HepG2 (cell line): Measurements from ENCODE around the gene HOXC12. TPM values are rescaled to one million over a fixed set of nuclear protein-coding genes. Genes with fewer than 3 reads are reported as not detected.

Experiments
- ATAC-seq: fragments of 200-7000 bp; cut with Tn5 transposase; 3 replicates; pipeline ENCODE4 v1.9.1; 2020; ENCODE audit warnings: mild to moderate bottlenecking, moderate library complexity
- BruUV-seq: library from RNA; stranded (reverse); fragments of 400-500 nt; replicated peaks from 2 replicates; lab custom pipeline; 2021; lab: Mats Ljungman, UMichigan
- CTCF ChIA-PET: fragments of 300-600 bp; formaldehyde crosslinking; extraction: SDS; loops from one replicate; lab custom pipeline; 2021; ENCODE audit warnings: low total read pairs, inconsistent platforms, low intra/inter-chr PET ratio; lab: Yijun Ruan, JAX
- POLR2A ChIA-PET: fragments of 350-600 bp; sonication (Branson Sonifier 250); formaldehyde crosslinking; loops from one replicate; lab custom pipeline; 2020; ENCODE audit warnings: antibody characterized with exemption, inconsistent platforms; lab: Yijun Ruan, JAX
- DNase-seq: peaks from one replicate; pipeline ENCODE4 v3.0.0-alpha.2; 2015; ENCODE audit warnings: low spot score
- FAIRE-seq: peaks from 3 replicates; lab custom pipeline; 2011; peaks lifted over from hg19 to GRCh38; lab: Jason Lieb, UNC
- H2AFZ ChIP-seq: one replicate; pipeline ENCODE4 v1.6.1; 2011; ENCODE audit warnings: low read length, inconsistent platforms
- H3K27ac ChIP-seq: fragments of 300-600 bp; 3 replicates; pipeline ENCODE4 v1.8.0; 2011; ENCODE audit warnings: mixed run types, mild to moderate bottlenecking, mixed read lengths, low read length, inconsistent platforms; ENCODE audit not compliant: insufficient read depth; ENCODE audit errors: extremely low read length
- H3K27me3 ChIP-seq, 2 experiments: fragments of 200-600 bp in 1 of 2; 2 replicates in 1 of 2; 3 replicates in 1 of 2; pipeline versions ENCODE4 v1.6.0 to v1.8.0; 2011; ENCODE audit warnings: low read length in 2 of 2, mild to moderate bottlenecking in 2 of 2, moderate library complexity in 2 of 2, inconsistent platforms in 1 of 2; ENCODE audit not compliant: insufficient read depth in 2 of 2, control insufficient read depth in 1 of 2
- H3K36me3 ChIP-seq, 2 experiments: fragments of 200-600 bp in 1 of 2; replicated peaks in 1 of 2; 2 replicates in 1 of 2; 3 replicates in 1 of 2; pipeline versions ENCODE4 v1.5.1 to v1.8.0; 2011; ENCODE audit warnings: low read length in 2 of 2, inconsistent platforms in 1 of 2; ENCODE audit not compliant: insufficient read depth in 2 of 2, control insufficient read depth in 1 of 2
- H3K4me1 ChIP-seq: 2 replicates; pipeline ENCODE4 v1.5.1; 2012; ENCODE audit warnings: low read length, inconsistent platforms; ENCODE audit not compliant: insufficient read depth
- H3K4me2 ChIP-seq: 2 replicates; pipeline ENCODE4 v1.6.0; 2011; ENCODE audit warnings: low read depth, low read length, inconsistent platforms
- H3K4me3 ChIP-seq, 3 experiments: fragments of 200-600 bp in 1 of 3; sonication (generic), shearing (Covaris generic) in 1 of 3; replicated peaks in 1 of 3; 2 replicates each; pipeline ENCODE4 v1.5.1; 2011 to 2016; ENCODE audit warnings: low read length in 3 of 3, inconsistent platforms in 2 of 3, low read depth in 2 of 3, mild to moderate bottlenecking in 2 of 3, control low read depth in 1 of 3, mixed read lengths in 1 of 3; ENCODE audit not compliant: insufficient read depth in 1 of 3
- H3K79me2 ChIP-seq: one replicate; pipeline ENCODE4 v1.6.1; 2011; ENCODE audit warnings: low read length, inconsistent platforms; ENCODE audit not compliant: insufficient read depth
- H3K9ac ChIP-seq: 2 replicates; pipeline ENCODE4 v1.6.0; 2011; ENCODE audit warnings: mild to moderate bottlenecking, low read depth, low read length, inconsistent platforms; ENCODE audit not compliant: insufficient read depth
- H3K9me3 ChIP-seq: 2 replicates; pipeline ENCODE4 v1.5.1; 2012; ENCODE audit warnings: mild to moderate bottlenecking, low read length
- H4K20me1 ChIP-seq: 2 replicates; pipeline ENCODE4 v1.6.0; 2011; ENCODE audit warnings: inconsistent platforms, mild to moderate bottlenecking, low read length, moderate library complexity; ENCODE audit not compliant: insufficient read depth
- FOXJ3 ChIP-seq: sonication (generic); formaldehyde crosslinking; IDR thresholded peaks from 2 replicates; pipeline ENCODE4 v1.4.0; 2020; ENCODE audit warnings: missing genetic modification reagents, mild to moderate bottlenecking, borderline replicate concordance
- GATAD1 ChIP-seq: IDR thresholded peaks from 2 replicates; pipeline ENCODE4 v1.6.1; 2016; ENCODE audit warnings: missing genetic modification reagents, missing compliant biosample characterization
- NCOR1 ChIP-seq: fragments of 200-600 bp; sonication (generic); IDR thresholded peaks from 2 replicates; pipeline ENCODE4 v1.7.0; 2017; ENCODE audit warnings: antibody characterized with exemption, low read length, borderline replicate concordance
- SOX13 ChIP-seq, 3 experiments: fragments of 450-650 bp in 1 of 3; sonication (generic) in 1 of 3; formaldehyde crosslinking in 1 of 3; IDR thresholded peaks in 2 of 3; conservative IDR thresholded peaks in 1 of 3; 2 replicates each; pipeline versions ENCODE4 v1.5.0 to v1.6.1; 2016 to 2020; ENCODE audit warnings: antibody characterized with exemption in 1 of 3, mild to moderate bottlenecking in 1 of 3, missing compliant biosample characterization in 1 of 3, missing genetic modification reagents in 1 of 3, moderate library complexity in 1 of 3
- ZGPAT ChIP-seq: IDR thresholded peaks from 2 replicates; pipeline ENCODE4 v1.6.1; 2016; ENCODE audit warnings: mild to moderate bottlenecking
- ZNF512 ChIP-seq: sonication (generic); formaldehyde crosslinking; IDR thresholded peaks from 2 replicates; pipeline ENCODE4 v1.4.0; 2020; ENCODE audit warnings: mild to moderate bottlenecking, missing genetic modification reagents
- ZNF644 ChIP-seq: IDR thresholded peaks from 2 replicates; pipeline ENCODE4 v1.6.1; 2016; ENCODE audit warnings: low read depth
- WGBS: methylation state at CpG from one replicate; pipeline ENCODE4 v1.1.6; 2017; ENCODE audit warnings: low lambda C conversion rate; 5-methylcytosine and 5-hydroxymethylcytosine counted together
- in situ Hi-C: cut with HindIII; loops from 2 replicates; pipeline ENCODE4 v1.10.0; 2017; ENCODE audit warnings: low pct_unique_long_range_greater_than_20kb; ENCODE audit not compliant: extremely low pct_ligation_motif_present
- intact Hi-C: fragments of 100-400 bp; cut with micrococcal nuclease; formaldehyde crosslinking; loops from one replicate; pipeline ENCODE4 v1.10.0; 2022; ENCODE audit not compliant: unreplicated experiment
- polyA plus RNA-seq, 8 experiments: library from polyadenylated mRNA; depleted of rRNA in 3 of 8; stranded (reverse) in 7 of 8; unstranded in 1 of 8; fragments of >200 nt; fragmentation: Illumina TruSeq in 4 of 8; extraction: Trizol in 4 of 8; gene quantifications; 2 replicates each; pipeline versions ENCODE4 v1.2.1 to v1.2.3, GENCODE V29; 2011 to 2016; ENCODE audit warnings: low read depth in 4 of 8, missing spikeins in 1 of 8, mixed read lengths in 1 of 8; ENCODE audit not compliant: insufficient read depth in 1 of 8
- total RNA-seq, 5 experiments: library from RNA; depleted of rRNA; stranded (reverse); fragments of >200 nt; fragmentation: Illumina TruSeq; extraction: Trizol; gene quantifications; 2 replicates each; pipeline ENCODE4 v1.2.3, GENCODE V29; 2016; ENCODE audit warnings: low read depth in 1 of 5

Gene HOXC12
- total and polyA plus RNA-seq, 2 of the 13 experiments (the other 11 are each of a cell fraction or from before 2014, with no cell fraction given): not detected

- no peaks in the 10 kb centered on the region for H4K20me1 ChIP-seq
- H3K4me2 ChIP-seq: no peak overlapping the region
- H3K9me3 ChIP-seq: no peaks in the 10 kb centered on the region
- no peaks in the 10 kb centered on the region for H3K79me2 ChIP-seq
- no TSS peak for BruUV-seq
- no peak overlapping the region for H3K4me3 ChIP-seq
- H3K27ac ChIP-seq: no peak overlapping the region
- intact Hi-C loops: no loop called here
- TF ChIP-seq NCOR1: no peak
- no peak for TF ChIP-seq ZGPAT (CRISPR knock-in tag)
- TF ChIP-seq, all 625 proteins: peak for 0
- peaks cover 23 to 94% of the 10 kb centered on the region in 2 experiments for H3K27me3 ChIP-seq
- FAIRE-seq (no peak), ATAC-seq (no peak), DNase-seq (no peak)
- H3K36me3 ChIP-seq: no peaks in the 10 kb centered on the region
- no peak overlapping the region for H2AFZ ChIP-seq
- 22% methylated on average over 10 of the region's 10 CpGs for WGBS
- CTCF ChIA-PET: no interaction called here
- H3K9ac ChIP-seq: no peak overlapping the region
- H3K4me1 ChIP-seq: peaks cover 13% of the 10 kb centered on the region
- in situ Hi-C loops: no loop called here
- POLR2A ChIA-PET: no interaction called here
These were observed 1.1 kb downstream of the HOXC12 start for GRCh38 chr12:53955776-53956250.

GRCh38 chr12:53956251-53956887 lies 1.7 kb downstream of the HOXC12 start:
- Histone ChIP-seq H3K4me1 (peaks cover 7% of the 10 kb centered on the region), H3K36me3 (no peaks in the 10 kb centered on the region), H3K9ac (no peak overlapping the region), H2AFZ (no peak overlapping the region), H3K4me3 (no peak overlapping the region), H3K4me2 (no peak overlapping the region), H4K20me1 (no peaks in the 10 kb centered on the region), H3K27me3 (peaks cover 21 to 94% of the 10 kb centered on the region in 2 experiments), H3K27ac (no peak overlapping the region), H3K79me2 (no peaks in the 10 kb centered on the region), H3K9me3 (no peaks in the 10 kb centered on the region)
- ChIA-PET CTCF (no interaction called here), POLR2A (no interaction called here)
- FAIRE-seq (no peak), DNase-seq (no peak), ATAC-seq (peak; percentile 26; the same call in 2 of the 3 replicates)
- 25% methylated on average over 11 of the region's 25 CpGs for WGBS
- intact Hi-C loops (no loop called here), in situ Hi-C loops (no loop called here)
- no TSS peak for BruUV-seq
- TF ChIP-seq FOXJ3 (CRISPR knock-in tag) (no peak), SOX13 (IDR thresholded peaks at IDR 0.05) (no peak), SOX13 (CRISPR knock-in tag; conservative IDR thresholded peaks at IDR 0.05 in 1 of 2, IDR thresholded peaks at IDR 0.05 in 1 of 2) (no peak), ZNF644 (CRISPR knock-in tag) (no peak), GATAD1 (CRISPR knock-in tag) (no peak), ZNF512 (CRISPR knock-in tag) (no peak)
